ENCODE data around the gene DNMBP. TPM values are rescaled to one million over a fixed set of nuclear protein-coding genes. Genes with fewer than 3 reads are reported as not detected.
"Not testable (repeated sequence)": the region's sequence is repeated elsewhere in the genome, so short reads cannot be mapped to it uniquely, and the experiment has no call there.

The DNMBP gene
- total RNA-seq, 1 experiment from 2014 or later, result 60.3 TPM

DNA sequence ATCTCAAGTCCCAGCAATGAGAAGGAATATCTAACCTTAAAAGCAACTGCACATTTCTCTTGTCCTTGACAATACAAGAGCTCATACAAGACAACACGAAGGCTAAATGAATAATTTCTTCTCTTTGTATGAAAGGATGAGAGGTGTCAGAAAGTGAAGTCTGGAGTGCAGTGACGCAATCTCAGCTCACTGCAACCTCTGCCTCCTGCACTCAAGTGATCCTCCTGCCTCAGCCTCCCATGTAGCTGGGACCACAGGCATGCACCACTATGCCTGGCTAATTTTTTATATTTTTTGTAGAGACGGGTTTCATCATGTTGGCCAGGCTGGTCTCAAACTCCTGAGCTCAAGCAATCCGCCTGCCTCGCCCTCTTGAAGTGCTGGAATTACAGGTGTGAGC is 24.1 kb downstream of the DNMBP start:
- Histone ChIP-seq H3K4me2 (ENCODE audit: low read length) (peak overlapping the region; percentile 44; the same call in 1 of the 2 replicates), H3K79me2 (ENCODE audit: insufficient read depth, low read length) (peaks cover 99% of the 10 kb centered on the region), H3K4me1 (ENCODE audit: control insufficient read depth in 1 of 2, insufficient read depth in 2 of 2, low read length in 2 of 2) (peaks cover 46 to 65% of the 10 kb centered on the region in 2 experiments)
- RAD21 ChIA-PET (ENCODE audit: low non-redundant PET in 1 of 2, low total read pairs in 2 of 2, uncharacterized antibody in 2 of 2, unreplicated experiment in 2 of 2); H3K9ac ChIP-seq (ENCODE audit: low read length); H3K4me3 ChIP-seq (replicated peaks in 1 of 2; ENCODE audit: low read depth in 1 of 2, low read length in 2 of 2); H3K9me2 ChIP-seq (ENCODE audit: insufficient read depth); ATAC-seq; H3K27ac ChIP-seq (ENCODE audit: low read depth, low read length); intact Hi-C loops (cut with micrococcal nuclease); H4K20me1 ChIP-seq (ENCODE audit: insufficient read depth); H3K9me3 ChIP-seq (ENCODE audit: control insufficient read depth in 1 of 2, insufficient read depth in 1 of 2, low read depth in 1 of 2, low read length in 2 of 2); DNase-seq (ENCODE audit: low read depth, low spot score); BruUV-seq (replicated peaks); H3K27me3 ChIP-seq (ENCODE audit: insufficient read depth, low read length); H3K36me3 ChIP-seq (ENCODE audit: control insufficient read depth in 1 of 2, insufficient read depth in 2 of 2, low read length in 2 of 2); H2AFZ ChIP-seq (ENCODE audit: low read depth, low read length, poor library complexity, severe bottlenecking): not testable (repeated sequence)
- 0 out of 2 replicates have a peak, but pooled peaks have one; percentile 32 for TF ChIP-seq CEBPB (IDR thresholded peaks at IDR 0.05; ENCODE audit: low read depth)
- ChIA-PET CTCF (interaction anchor here (0.6 to 1.0 kb wide), 2 partner anchors 60 to 212 kb away, joined by 3 read pairs; no protein-coding TSS in a partner anchor), POLR2A (interaction anchor here (3.2 kb wide), 1 partner anchor 21 kb away, joined by 8 read pairs; no protein-coding TSS in a partner anchor)

DNA sequence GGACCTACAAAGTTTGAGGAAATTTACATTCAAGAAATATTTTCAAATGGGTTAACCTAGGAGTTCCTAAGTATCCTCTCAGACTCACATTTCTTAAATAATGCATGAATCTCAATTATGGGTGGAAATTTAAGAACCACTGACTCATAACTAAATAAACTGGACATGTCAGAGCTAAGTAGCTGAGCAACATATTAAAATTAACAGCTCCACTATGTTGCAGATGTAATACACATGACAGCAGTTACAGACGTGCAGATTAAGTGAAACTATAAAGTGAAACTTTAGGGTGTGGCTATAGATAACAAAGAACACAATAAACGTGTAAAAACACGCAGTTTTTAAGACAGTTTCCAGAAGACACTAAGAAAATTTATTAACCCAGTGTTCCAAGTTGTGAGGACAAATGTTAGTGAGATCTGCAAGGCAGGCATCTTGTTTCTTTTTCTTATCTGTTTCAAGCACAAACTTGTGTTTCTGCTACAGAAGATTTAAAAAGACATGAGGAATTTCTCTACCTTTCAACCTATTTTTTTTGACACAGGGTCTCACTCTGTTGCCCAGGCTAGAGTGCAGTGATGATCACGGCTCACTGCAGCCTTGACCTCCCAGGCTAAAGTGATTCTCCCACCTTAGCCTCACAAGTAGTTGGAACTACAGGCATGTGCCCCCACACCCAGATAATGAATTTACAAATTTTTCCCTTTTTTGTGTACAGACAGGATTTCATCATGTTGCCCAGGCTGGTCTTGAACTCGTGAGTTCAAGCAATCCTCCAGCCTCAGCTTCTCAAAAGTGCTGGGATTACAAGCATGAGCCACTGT is 25.3 kb downstream of the DNMBP start:
- peak overlapping the region; percentile 43 for H3K9ac ChIP-seq (ENCODE audit: low read length)
- no peaks in the 10 kb centered on the region; a peak in 2 of 4 replicates for H3K36me3 ChIP-seq (ENCODE audit: control insufficient read depth in 1 of 2, insufficient read depth in 2 of 2, low read length in 2 of 2)
- peaks cover 57 to 77% of the 10 kb centered on the region in 2 experiments for H3K4me1 ChIP-seq (ENCODE audit: control insufficient read depth in 1 of 2, insufficient read depth in 2 of 2, low read length in 2 of 2)
- H3K9me3 ChIP-seq (ENCODE audit: control insufficient read depth in 1 of 2, insufficient read depth in 1 of 2, low read depth in 1 of 2, low read length in 2 of 2), result no peaks in the 10 kb centered on the region
- H3K4me2 ChIP-seq (ENCODE audit: low read length), result peak overlapping the region; percentile 44
- ChIA-PET CTCF (interaction anchor here (0.9 kb wide), 1 partner anchor 12 kb away, joined by 4 read pairs; no protein-coding TSS in a partner anchor), RAD21 (ENCODE audit: low non-redundant PET in 1 of 2, low total read pairs in 2 of 2, uncharacterized antibody in 2 of 2, unreplicated experiment in 2 of 2) (no interaction called here), POLR2A (interaction anchor here (3.2 kb wide), 1 partner anchor 22 kb away, joined by 8 read pairs; no protein-coding TSS in a partner anchor)
- no peaks in the 10 kb centered on the region for H3K27me3 ChIP-seq (ENCODE audit: insufficient read depth, low read length)
- no peak overlapping the region; a peak in 1 of 4 replicates for H3K4me3 ChIP-seq (replicated peaks in 1 of 2; ENCODE audit: low read depth in 1 of 2, low read length in 2 of 2)
- intact Hi-C loops (cut with micrococcal nuclease), result no loop called here
- peak overlapping the region; percentile 44; the same call in 1 of the 2 replicates for H3K27ac ChIP-seq (ENCODE audit: low read depth, low read length)
- H2AFZ ChIP-seq (ENCODE audit: low read depth, low read length, poor library complexity, severe bottlenecking), result no peak overlapping the region
- peaks cover 99% of the 10 kb centered on the region for H3K79me2 ChIP-seq (ENCODE audit: insufficient read depth, low read length)
- no peaks in the 10 kb centered on the region for H4K20me1 ChIP-seq (ENCODE audit: insufficient read depth)
- no peak for DNase-seq (ENCODE audit: low read depth, low spot score)
- no peak for ATAC-seq
- no peaks in the 10 kb centered on the region for H3K9me2 ChIP-seq (ENCODE audit: insufficient read depth)
- no TSS peak for BruUV-seq (replicated peaks)
- TF ChIP-seq RAD21 (IDR thresholded peaks at IDR 0.05; ENCODE audit: low read depth) (no peak), CEBPB (IDR thresholded peaks at IDR 0.05; ENCODE audit: low read depth) (no peak), ZBTB33 (IDR thresholded peaks at IDR 0.05; ENCODE audit: extremely low read depth, insufficient replicate concordance, low read length) (no peak), POLR2A (IDR thresholded peaks at IDR 0.05; ENCODE audit: borderline replicate concordance, extremely low read depth, insufficient read depth, insufficient read length) (no peak), ZFX (IDR thresholded peaks at IDR 0.05) (no peak), EZH2 (IDR thresholded peaks at IDR 0.05) (no peak), FOSL1 (IDR thresholded peaks at IDR 0.05; ENCODE audit: low read depth) (no peak), EGR1 (IDR thresholded peaks at IDR 0.05; ENCODE audit: low read depth) (no peak), SP1 (IDR thresholded peaks at IDR 0.05; ENCODE audit: low read depth) (no peak), YY1 (IDR thresholded peaks at IDR 0.05; ENCODE audit: extremely low read depth, insufficient replicate concordance, low read depth, low read length) (no peak), POLR2AphosphoS5 (IDR thresholded peaks at IDR 0.05; ENCODE audit: low read depth, low read length) (no peak)
- TF ChIP-seq, protein P1, sequence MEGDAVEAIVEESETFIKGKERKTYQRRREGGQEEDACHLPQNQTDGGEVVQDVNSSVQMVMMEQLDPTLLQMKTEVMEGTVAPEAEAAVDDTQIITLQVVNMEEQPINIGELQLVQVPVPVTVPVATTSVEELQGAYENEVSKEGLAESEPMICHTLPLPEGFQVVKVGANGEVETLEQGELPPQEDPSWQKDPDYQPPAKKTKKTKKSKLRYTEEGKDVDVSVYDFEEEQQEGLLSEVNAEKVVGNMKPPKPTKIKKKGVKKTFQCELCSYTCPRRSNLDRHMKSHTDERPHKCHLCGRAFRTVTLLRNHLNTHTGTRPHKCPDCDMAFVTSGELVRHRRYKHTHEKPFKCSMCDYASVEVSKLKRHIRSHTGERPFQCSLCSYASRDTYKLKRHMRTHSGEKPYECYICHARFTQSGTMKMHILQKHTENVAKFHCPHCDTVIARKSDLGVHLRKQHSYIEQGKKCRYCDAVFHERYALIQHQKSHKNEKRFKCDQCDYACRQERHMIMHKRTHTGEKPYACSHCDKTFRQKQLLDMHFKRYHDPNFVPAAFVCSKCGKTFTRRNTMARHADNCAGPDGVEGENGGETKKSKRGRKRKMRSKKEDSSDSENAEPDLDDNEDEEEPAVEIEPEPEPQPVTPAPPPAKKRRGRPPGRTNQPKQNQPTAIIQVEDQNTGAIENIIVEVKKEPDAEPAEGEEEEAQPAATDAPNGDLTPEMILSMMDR (IDR thresholded peaks at IDR 0.05 in 2 of 3, conservative IDR thresholded peaks at IDR 0.05 in 1 of 3; ENCODE audit: borderline replicate concordance in 1 of 3, insufficient read depth in 1 of 3, low read depth in 2 of 3, low read length in 2 of 3), result no peak
